H1 (cell line): Measurements from ENCODE around the gene PLEKHM3. TPM values are rescaled to one million over a fixed set of nuclear protein-coding genes. Genes with fewer than 3 reads are reported as not detected.

Experiments used
- CTCF ChIA-PET: fragments of 300-600 bp; sonication (Branson Sonifier 250); formaldehyde crosslinking; loops from one replicate; lab custom pipeline; 2021; ENCODE audit not compliant: partially characterized antibody; lab: Charles Lee
- POLR2A ChIA-PET: fragments of 300-600 bp; sonication (Branson Sonifier 250); formaldehyde crosslinking; loops from one replicate; lab custom pipeline; 2021; ENCODE audit warnings: inconsistent platforms; ENCODE audit not compliant: partially characterized antibody; lab: Charles Lee
- DNase-seq, 2 experiments: peaks; one replicate each; pipeline versions ENCODE4 v3.0.0 to v3.0.0-alpha.2; 2010 to 2022; ENCODE audit warnings: low spot score in 2 of 2, low read depth in 1 of 2, mixed read lengths in 1 of 2
- FAIRE-seq: peaks from 2 replicates; lab custom pipeline; 2011; peaks lifted over from hg19 to GRCh38; lab: Jason Lieb, UNC
- H2AFZ ChIP-seq: 2 replicates; pipeline ENCODE4 v1.8.1; 2012; ENCODE audit warnings: low read length, inconsistent platforms
- H2AK5ac ChIP-seq: 2 replicates; pipeline ENCODE4 v1.6.1; 2013; ENCODE audit warnings: low read depth, low read length
- H2BK120ac ChIP-seq: replicated peaks from 2 replicates; pipeline ENCODE3; 2013; ENCODE audit warnings: low read depth, low read length, inconsistent platforms
- H2BK12ac ChIP-seq: 2 replicates; pipeline ENCODE4 v1.6.1; 2013; ENCODE audit warnings: low read depth, low read length
- H2BK15ac ChIP-seq: 2 replicates; pipeline ENCODE4 v1.6.1; 2013; ENCODE audit warnings: low read length
- H2BK20ac ChIP-seq: 2 replicates; pipeline ENCODE4 v1.6.1; 2013; ENCODE audit warnings: low read length
- H2BK5ac ChIP-seq: 2 replicates; pipeline ENCODE4 v1.6.1; 2013; ENCODE audit warnings: low read depth, low read length
- H3K14ac ChIP-seq: 2 replicates; pipeline ENCODE4 v1.6.1; 2013; ENCODE audit warnings: inconsistent platforms; ENCODE audit not compliant: insufficient read length
- H3K18ac ChIP-seq: 2 replicates; pipeline ENCODE4 v1.6.1; 2013; ENCODE audit warnings: low read length; ENCODE audit errors: extremely low read depth
- H3K23ac ChIP-seq: 2 replicates; pipeline ENCODE4 v1.6.1; 2013; ENCODE audit warnings: inconsistent platforms; ENCODE audit not compliant: insufficient read length
- H3K23me2 ChIP-seq: 2 replicates; pipeline ENCODE4 v1.6.1; 2013; ENCODE audit warnings: low read depth, low read length
- H3K27ac ChIP-seq: 2 replicates; pipeline ENCODE4 v1.6.1; 2011; ENCODE audit warnings: low read depth, low read length, inconsistent platforms
- H3K27me3 ChIP-seq, 4 experiments: replicated peaks in 1 of 4; 1 replicate in 1 of 4; 2 replicates in 3 of 4; pipeline versions ENCODE4 v1.6.1 to v1.8.1; 2011 to 2013; ENCODE audit warnings: low read length in 3 of 4, mild to moderate bottlenecking in 3 of 4, inconsistent platforms in 2 of 4, mixed read lengths in 2 of 4, moderate library complexity in 1 of 4; ENCODE audit not compliant: control insufficient read depth in 3 of 4, insufficient read depth in 3 of 4; ENCODE audit errors: extremely low read depth in 1 of 4
- H3K36me3 ChIP-seq, 4 experiments: 2 replicates each; pipeline versions ENCODE4 v1.6.1 to v1.8.1; 2011 to 2013; ENCODE audit warnings: mild to moderate bottlenecking in 4 of 4, low read length in 3 of 4, moderate library complexity in 2 of 4, control low read depth in 1 of 4, inconsistent platforms in 1 of 4; ENCODE audit not compliant: insufficient read depth in 4 of 4, control insufficient read depth in 2 of 4
- H3K4ac ChIP-seq: replicated peaks from 2 replicates; pipeline ENCODE3; 2013; ENCODE audit warnings: low read length, low read depth, mixed read lengths, inconsistent platforms; ENCODE audit not compliant: insufficient read length
- H3K4me1 ChIP-seq, 4 experiments: replicated peaks in 1 of 4; 1 replicate in 1 of 4; 2 replicates in 3 of 4; pipeline versions ENCODE4 v1.6.1 to v1.8.1; 2011 to 2013; ENCODE audit warnings: low read length in 3 of 4, inconsistent platforms in 2 of 4, mixed read lengths in 1 of 4; ENCODE audit not compliant: insufficient read depth in 4 of 4, control insufficient read depth in 3 of 4
- H3K4me2 ChIP-seq, 2 experiments: 2 replicates each; pipeline versions ENCODE4 v1.6.1 to v1.8.1; 2011 to 2013; ENCODE audit warnings: low read depth in 2 of 2, low read length in 2 of 2, control low read depth in 1 of 2, inconsistent platforms in 1 of 2, mild to moderate bottlenecking in 1 of 2; ENCODE audit not compliant: insufficient read depth in 1 of 2
- H3K4me3 ChIP-seq, 4 experiments: fragments of 200-600, 300-600 bp in 1 of 4; sonication (generic), shearing (Covaris generic), sonication (Bioruptor Twin) in 1 of 4; 2 replicates each; pipeline versions ENCODE4 v1.5.1 to v1.8.1; 2011 to 2016; ENCODE audit warnings: low read length in 4 of 4, low read depth in 3 of 4, control low read depth in 2 of 4, inconsistent platforms in 2 of 4, mild to moderate bottlenecking in 2 of 4, mixed read lengths in 1 of 4, moderate library complexity in 1 of 4; ENCODE audit not compliant: insufficient read depth in 2 of 4; ENCODE audit errors: extremely low read depth in 1 of 4
- H3K56ac ChIP-seq: replicated peaks from 2 replicates; pipeline ENCODE3; 2013; ENCODE audit warnings: low read depth, mild to moderate bottlenecking, mixed read lengths, low read length, inconsistent platforms; ENCODE audit not compliant: insufficient read length
- H3K79me1 ChIP-seq: 2 replicates; pipeline ENCODE4 v1.6.1; 2013; ENCODE audit warnings: low read depth, low read length, control low read depth
- H3K79me2 ChIP-seq, 2 experiments: 2 replicates each; pipeline versions ENCODE4 v1.6.1 to v1.8.1; 2012 to 2013; ENCODE audit warnings: low read length in 2 of 2, mild to moderate bottlenecking in 2 of 2, inconsistent platforms in 1 of 2; ENCODE audit not compliant: insufficient read depth in 2 of 2, control insufficient read depth in 1 of 2
- H3K9ac ChIP-seq, 4 experiments: replicated peaks in 1 of 4; 1 replicate in 1 of 4; 2 replicates in 3 of 4; pipeline versions ENCODE4 v1.6.1 to v1.8.1; 2011 to 2013; ENCODE audit warnings: low read depth in 3 of 4, low read length in 3 of 4, control low read depth in 2 of 4, mild to moderate bottlenecking in 2 of 4, moderate library complexity in 2 of 4, inconsistent platforms in 1 of 4; ENCODE audit errors: extremely low read depth in 1 of 4
- H3K9me3 ChIP-seq, 2 experiments: 2 replicates each; pipeline versions ENCODE4 v1.6.1 to v1.8.1; 2012 to 2013; ENCODE audit warnings: mild to moderate bottlenecking in 2 of 2, moderate library complexity in 2 of 2, control low read depth in 1 of 2, inconsistent platforms in 1 of 2, low read depth in 1 of 2, low read length in 1 of 2, mixed read lengths in 1 of 2; ENCODE audit not compliant: insufficient read depth in 2 of 2
- H4K20me1 ChIP-seq, 2 experiments: replicated peaks in 1 of 2; 2 replicates each; pipeline versions ENCODE3 to v1.8.1; 2011 to 2013; ENCODE audit warnings: inconsistent platforms in 2 of 2, low read length in 2 of 2, mild to moderate bottlenecking in 1 of 2; ENCODE audit not compliant: insufficient read depth in 2 of 2, control insufficient read depth in 1 of 2
- H4K5ac ChIP-seq: 2 replicates; pipeline ENCODE4 v1.6.1; 2013; ENCODE audit warnings: low read length, low read depth, mixed read lengths, inconsistent platforms; ENCODE audit not compliant: insufficient read length
- H4K8ac ChIP-seq: 2 replicates; pipeline ENCODE4 v1.8.0; 2013; ENCODE audit warnings: mild to moderate bottlenecking, moderate library complexity, low read length, inconsistent platforms; ENCODE audit not compliant: insufficient read depth; ENCODE audit errors: extremely low read depth
- H4K91ac ChIP-seq: replicated peaks from 2 replicates; pipeline ENCODE3; 2013; ENCODE audit warnings: low read length, mixed read lengths, inconsistent platforms; ENCODE audit not compliant: insufficient read length
- ATF3 ChIP-seq: IDR thresholded peaks from 2 replicates; pipeline ENCODE4 v1.6.1; 2011; ENCODE audit warnings: low read depth, mild to moderate bottlenecking, low read length; ENCODE audit not compliant: insufficient read depth
- BRCA1 ChIP-seq: IDR thresholded peaks from 2 replicates; pipeline ENCODE4 v1.6.1; 2012; ENCODE audit warnings: low read depth, low read length, improper control_type of control experiment
- CHD2 ChIP-seq: IDR thresholded peaks from 2 replicates; pipeline ENCODE4 v1.6.1; 2012; ENCODE audit warnings: low read length, improper control_type of control experiment
- EP300 ChIP-seq, 2 experiments: IDR thresholded peaks; 1 replicate in 1 of 2; 2 replicates in 1 of 2; pipeline ENCODE4 v1.6.1; 2011 to 2012; ENCODE audit warnings: low read depth in 2 of 2, low read length in 2 of 2, mild to moderate bottlenecking in 2 of 2, borderline replicate concordance in 1 of 2, inconsistent platforms in 1 of 2, moderate library complexity in 1 of 2
- GABPA ChIP-seq: IDR thresholded peaks from 2 replicates; pipeline ENCODE4 v1.6.1; 2011; ENCODE audit warnings: mild to moderate bottlenecking, low read length, moderate library complexity, borderline replicate concordance; ENCODE audit not compliant: insufficient read depth
- KDM1A ChIP-seq: fragments of 200-600, 300-600 bp; sonication (generic); IDR thresholded peaks from 2 replicates; pipeline ENCODE4 v1.7.1; 2016; ENCODE audit warnings: mild to moderate bottlenecking, low read length, borderline replicate concordance
- POLR2A ChIP-seq, 2 experiments: IDR thresholded peaks; 1 replicate in 1 of 2; 2 replicates in 1 of 2; pipeline ENCODE4 v1.6.1; 2011; ENCODE audit warnings: low read depth in 2 of 2, low read length in 2 of 2, mild to moderate bottlenecking in 2 of 2; ENCODE audit errors: control extremely low read depth in 1 of 2
- POU5F1 ChIP-seq: IDR thresholded peaks from 2 replicates; pipeline ENCODE4 v1.6.1; 2011; ENCODE audit warnings: low read depth, mild to moderate bottlenecking, low read length, moderate library complexity
- RBBP5 ChIP-seq: IDR thresholded peaks from 2 replicates; pipeline ENCODE4 v1.7.1; 2012; ENCODE audit warnings: low read depth, mild to moderate bottlenecking, inconsistent platforms, low read length, moderate library complexity, borderline replicate concordance
- SP1 ChIP-seq: IDR thresholded peaks from 2 replicates; pipeline ENCODE4 v1.6.1; 2011; ENCODE audit warnings: low read depth, low read length
- SRF ChIP-seq: IDR thresholded peaks from 2 replicates; pipeline ENCODE4 v1.6.1; 2011; ENCODE audit warnings: mild to moderate bottlenecking, low read depth, low read length, moderate library complexity
- TAF1 ChIP-seq: IDR thresholded peaks from 2 replicates; pipeline ENCODE4 v1.6.1; 2011; ENCODE audit warnings: mild to moderate bottlenecking, low read depth, low read length
- WGBS, 2 experiments: shearing (Covaris generic) in 1 of 2; methylation state at CpG; one replicate each; pipeline versions ENCODE4 v1.1.6 to v1.1.7; 2013 to 2015; ENCODE audit warnings: low lambda C conversion rate in 2 of 2, mixed read lengths in 2 of 2, inconsistent platforms in 1 of 2, low coverage in 1 of 2, missing lambda C conversion rate in 1 of 2; ENCODE audit not compliant: insufficient replicate concordance in 2 of 2, insufficient coverage in 1 of 2, insufficient read length in 1 of 2; ENCODE audit errors: extremely low coverage in 1 of 2, missing lambda C conversion rate in 1 of 2; 5-methylcytosine and 5-hydroxymethylcytosine counted together
- polyA plus RNA-seq, 7 experiments: library from polyadenylated mRNA; depleted of rRNA in 3 of 7; stranded (reverse) in 5 of 7; unstranded in 2 of 7; fragments of >200 nt in 5 of 7; fragments of 200-250 nt in 2 of 7; gene quantifications; 1 replicate in 5 of 7; 2 replicates in 1 of 7; 4 replicates in 1 of 7; pipeline versions ENCODE4 v1.2.1 to v1.2.3, GENCODE V29; 2011 to 2013; ENCODE audit warnings: missing spikeins in 2 of 7, mixed read lengths in 2 of 7
- total RNA-seq: library from RNA; stranded (reverse); fragmentation: NEBNext Ultra II Directional; extraction: Animal tissue kit (Norgen Biotek cat#: 25700); gene quantifications from 2 replicates; pipeline ENCODE4 v1.2.1, GENCODE V29; 2021

The PLEKHM3 gene
- total and polyA plus RNA-seq, 2 of the 8 experiments (the other 6 are each of a cell fraction or from before 2014, with no cell fraction given) = 2.3 to 5.8 TPM

- no peak overlapping the region for H3K4me3 ChIP-seq
- H2AFZ ChIP-seq = no peak overlapping the region
- no peak for TF ChIP-seq EP300 (IDR thresholded peaks at IDR 0.05; ENCODE audit: borderline replicate concordance in 1 of 2, low read depth in 2 of 2, low read length in 2 of 2)
- no peak for TF ChIP-seq GABPA
- TF ChIP-seq SP1 = no peak
- no peak for TF ChIP-seq KDM1A
- no peak for TF ChIP-seq POLR2A (IDR thresholded peaks at IDR 0.05; ENCODE audit: control extremely low read depth in 1 of 2, low read depth in 2 of 2, low read length in 2 of 2)
- TF ChIP-seq RBBP5 = no peak
- TF ChIP-seq SRF = no peak
- TF ChIP-seq BRCA1 = no peak
- no peak for TF ChIP-seq TAF1
- no peak for TF ChIP-seq ATF3
- TF ChIP-seq CHD2 = no peak
- TF ChIP-seq POU5F1 = no peak
- no peaks in the 10 kb centered on the region for H3K27me3 ChIP-seq
- no peaks in the 10 kb centered on the region for H3K79me2 ChIP-seq
- H4K20me1 ChIP-seq = no peaks in the 10 kb centered on the region
- peaks cover 0 to 3% (median under 1%) of the 10 kb centered on the region in 4 experiments; a peak in 3 of 7 replicates for H3K4me1 ChIP-seq
- H4K5ac ChIP-seq = no peak overlapping the region
- H2BK5ac ChIP-seq = no peak overlapping the region
- 90% methylated on average over 2 of the region's 2 CpGs; no CpG with 5 or more reads in 1 of the 2 experiments for WGBS, 2 experiments
- H4K8ac ChIP-seq = no peak overlapping the region
- no peaks in the 10 kb centered on the region for H3K9me3 ChIP-seq
- CTCF ChIA-PET = interaction anchor here (0.7 to 4.6 kb wide), 9 partner anchors 8 to 289 kb away, joined by 3 to 20 read pairs (median 4); no protein-coding TSS in a partner anchor
- H2BK15ac ChIP-seq = no peak overlapping the region
- POLR2A ChIA-PET = interaction anchor here (0.6 to 1.2 kb wide), 4 partner anchors 8 to 242 kb away, joined by 3 read pairs; partner anchors contain the start of genes FZD5 and PLEKHM3
- FAIRE-seq = no peak
- no peak overlapping the region for H3K14ac ChIP-seq
- no peak overlapping the region for H3K56ac ChIP-seq
- DNase-seq = no peak
- no peak overlapping the region for H2BK12ac ChIP-seq
- H3K4me2 ChIP-seq = no peak overlapping the region
- no peak overlapping the region for H4K91ac ChIP-seq
- H3K23me2 ChIP-seq = no peaks in the 10 kb centered on the region
- no peak overlapping the region for H3K4ac ChIP-seq
- no peak overlapping the region for H3K18ac ChIP-seq
- H3K23ac ChIP-seq = no peak overlapping the region
- H2AK5ac ChIP-seq = no peak overlapping the region
- no peaks in the 10 kb centered on the region for H3K36me3 ChIP-seq
- no peak overlapping the region for H2BK20ac ChIP-seq
- H3K9ac ChIP-seq = no peak overlapping the region
- H3K27ac ChIP-seq = no peak overlapping the region
- no peak overlapping the region for H2BK120ac ChIP-seq
- no peaks in the 10 kb centered on the region for H3K79me1 ChIP-seq
Observed at GRCh38 chr2:207783514-207783913, 241.8 kb downstream of the PLEKHM3 start.
